Sigmoid colon (tissue), 7 donors: ENCODE data around the gene ABRACL. TPM values are rescaled to one million over a fixed set of nuclear protein-coding genes. Genes with fewer than 3 reads are reported as not detected.

Experiments used
- DNase-seq: peaks from one replicate; pipeline ENCODE4 v3.0.0-alpha.2; 2019
- H3K27ac ChIP-seq, 4 donors: fragments of 200-600 bp; sonication (generic); one replicate each; pipeline ENCODE4 v1.5.1; 2016 to 2019; ENCODE audit warnings: mild to moderate bottlenecking in 1 of 4
- H3K27me3 ChIP-seq, 3 donors: fragments of 200-600 bp; sonication (generic); one replicate each; pipeline ENCODE4 v1.5.1; 2019; ENCODE audit warnings: mild to moderate bottlenecking in 1 of 3
- H3K36me3 ChIP-seq, 4 donors: fragments of 200-600 bp; sonication (generic); one replicate each; pipeline ENCODE4 v1.5.1; 2016 to 2019
- H3K4me1 ChIP-seq, 4 donors: fragments of 200-600 bp; sonication (generic); one replicate each; pipeline ENCODE4 v1.5.1; 2017 to 2019
- H3K4me3 ChIP-seq, 4 donors: fragments of 200-600 bp; sonication (generic); one replicate each; pipeline ENCODE4 v1.5.1; 2017 to 2019; ENCODE audit warnings: mild to moderate bottlenecking in 2 of 4, moderate library complexity in 1 of 4
- H3K9me3 ChIP-seq, 4 donors: fragments of 200-600 bp in 3 of 4; sonication (generic) in 3 of 4; one replicate each; pipeline versions ENCODE4 v1.5.1 to v1.6.1; 2013 to 2019
- CTCF ChIP-seq, 4 experiments: fragments of 450-650 bp in 3 of 4; fragments of 200-600 bp in 1 of 4; IDR thresholded peaks; one replicate each; pipeline ENCODE4 v1.5.1; 2016 to 2019; ENCODE audit warnings: antibody characterized with exemption in 4 of 4, mild to moderate bottlenecking in 3 of 4, moderate library complexity in 2 of 4
- EP300 ChIP-seq, 4 donors: sonication (generic); formaldehyde crosslinking; IDR thresholded peaks; one replicate each; pipeline ENCODE4 v1.6.1; 2017; ENCODE audit warnings: antibody characterized with exemption in 4 of 4
- POLR2A ChIP-seq, 2 donors: fragments of 450-650 bp; IDR thresholded peaks; one replicate each; pipeline ENCODE4 v1.6.1; 2016; ENCODE audit warnings: antibody characterized with exemption in 2 of 2, mild to moderate bottlenecking in 2 of 2, moderate library complexity in 2 of 2
- POLR2AphosphoS5 ChIP-seq, 4 donors: sonication (generic); formaldehyde crosslinking; IDR thresholded peaks; one replicate each; pipeline ENCODE4 v1.6.1; 2017; ENCODE audit warnings: antibody characterized with exemption in 4 of 4
- WGBS, 2 donors: extraction: QIAGEN DNeasy Blood & Tissue Kit; methylation state at CpG; one replicate each; pipeline ENCODE4 v1.1.7; 2013; 5-methylcytosine and 5-hydroxymethylcytosine counted together
- intact Hi-C: fragments of 100-400 bp; cut with DNase I; formaldehyde crosslinking; loops from one replicate; pipeline ENCODE4 v1.15.1; 2023
- polyA plus RNA-seq, 3 donors: library from polyadenylated mRNA; stranded (reverse); fragments of 200-250 nt; gene quantifications; one replicate each; pipeline ENCODE4 v1.2.3, GENCODE V29; 2013
- total RNA-seq, 4 donors: library from RNA; depleted of rRNA; stranded (reverse); fragments of >200 nt; gene quantifications; one replicate each; pipeline ENCODE4 v1.1.0, GENCODE V29; 2016
- donor health status: healthy with polysubstance abuse.
- donor health status: Bipolar disorder and iron deficiency.
- donor health status: healthy.

The ABRACL gene
- total and polyA plus RNA-seq, 7 donors = 6.8 to 529 (median 7.7) TPM

GRCh38 chr6:138997136-138997535, 31.4 kb upstream of the ABRACL start:
- TF ChIP-seq POLR2AphosphoS5 (IDR thresholded peaks at IDR 0.05) (no peak), CTCF (IDR thresholded peaks at IDR 0.05) (no peak), EP300 (IDR thresholded peaks at IDR 0.05) (no peak), POLR2A (IDR thresholded peaks at IDR 0.05) (no peak)
- WGBS, 2 donors = 95 to 96% methylated on average over 5 of the region's 5 CpGs
- DNase-seq = no peak
- Histone ChIP-seq H3K27ac (no peak overlapping the region), H3K36me3 (no peaks in the 10 kb centered on the region), H3K4me3 (no peak overlapping the region), H3K27me3 (no peaks in the 10 kb centered on the region), H3K9me3 (no peaks in the 10 kb centered on the region), H3K4me1 (no peaks in the 10 kb centered on the region)
- intact Hi-C loops = no loop called here

- no peaks in the 10 kb centered on the region for H3K9me3 ChIP-seq
- no peaks in the 10 kb centered on the region for H3K4me1 ChIP-seq
- no peak overlapping the region for H3K27ac ChIP-seq
- whole genome bisulfite sequencing, 2 donors = 77 to 79% methylated on average over 4 of the region's 4 CpGs
- intact Hi-C loops = no loop called here
- no peaks in the 10 kb centered on the region for H3K27me3 ChIP-seq
- H3K4me3 ChIP-seq = no peak overlapping the region
- no peaks in the 10 kb centered on the region for H3K36me3 ChIP-seq
- DNase-seq = no peak
- TF ChIP-seq POLR2A (IDR thresholded peaks at IDR 0.05) (no peak), CTCF (IDR thresholded peaks at IDR 0.05) (no peak), POLR2AphosphoS5 (IDR thresholded peaks at IDR 0.05) (no peak), EP300 (IDR thresholded peaks at IDR 0.05) (no peak)
Observed at GRCh38 chr6:138999949-139000725, 28.4 kb upstream of the ABRACL start.

DNA sequence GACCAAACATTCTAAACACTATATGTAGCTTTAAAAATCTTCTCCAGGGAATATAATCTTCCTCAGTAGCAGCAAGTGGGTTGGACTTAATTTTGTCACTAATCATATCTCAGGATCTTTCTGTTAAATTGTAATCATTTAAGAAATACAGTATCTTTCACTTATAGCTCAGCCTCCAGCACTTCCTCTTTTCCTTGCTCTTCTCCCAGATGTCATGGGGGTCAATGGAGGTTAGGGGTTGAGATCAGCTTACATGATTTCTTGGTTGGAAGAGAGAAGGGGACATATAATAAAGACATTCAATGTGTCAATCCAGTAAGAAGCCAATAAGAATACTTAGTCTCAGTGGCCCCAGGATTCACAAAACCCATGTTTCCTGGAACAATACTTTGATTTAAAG, 24.8 kb upstream of the ABRACL start:
- no peak for DNase-seq
- intact Hi-C loops = no loop called here

DNA sequence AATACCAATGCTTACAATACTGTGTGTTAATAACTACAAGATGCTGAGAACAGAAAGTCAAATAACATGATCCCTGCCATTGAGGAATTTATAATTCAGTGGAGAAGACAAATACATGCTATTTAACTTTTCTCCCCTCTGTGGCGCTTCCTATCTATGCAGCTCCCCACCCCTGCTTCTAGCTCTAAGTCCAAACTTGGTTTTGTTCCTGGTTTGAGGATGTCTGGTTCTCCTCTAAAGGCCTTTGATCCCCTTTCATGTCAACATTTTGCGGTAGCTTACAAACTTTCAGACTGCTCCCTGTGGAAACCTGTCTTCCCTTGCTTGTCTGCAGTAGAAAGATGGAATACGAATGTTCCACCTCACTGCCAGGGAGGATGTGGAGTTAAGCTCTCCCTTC, 22.1 kb upstream of the ABRACL start:
- Histone ChIP-seq H3K9me3 (no peaks in the 10 kb centered on the region), H3K36me3 (no peaks in the 10 kb centered on the region), H3K4me3 (no peak overlapping the region), H3K27me3 (no peaks in the 10 kb centered on the region), H3K4me1 (no peaks in the 10 kb centered on the region), H3K27ac (no peak overlapping the region)
- 85 to 89% methylated on average over 3 of the region's 3 CpGs for WGBS, 2 donors
- TF ChIP-seq POLR2AphosphoS5 (IDR thresholded peaks at IDR 0.05) (no peak), EP300 (IDR thresholded peaks at IDR 0.05) (no peak), POLR2A (IDR thresholded peaks at IDR 0.05) (no peak), CTCF (IDR thresholded peaks at IDR 0.05) (no peak)
- intact Hi-C loops = no loop called here
- no peak for DNase-seq

More for the DNA sequence above, 24.8 kb upstream of the ABRACL start:
- H3K4me3 ChIP-seq = no peak overlapping the region
- no peaks in the 10 kb centered on the region for H3K27me3 ChIP-seq
- no peak overlapping the region for H3K27ac ChIP-seq
- no peak for TF ChIP-seq POLR2AphosphoS5 (IDR thresholded peaks at IDR 0.05)
- no peak for TF ChIP-seq EP300 (IDR thresholded peaks at IDR 0.05)
- TF ChIP-seq CTCF (IDR thresholded peaks at IDR 0.05) = no peak
- no peak for TF ChIP-seq POLR2A (IDR thresholded peaks at IDR 0.05)
- H3K9me3 ChIP-seq = no peaks in the 10 kb centered on the region
- H3K36me3 ChIP-seq = no peaks in the 10 kb centered on the region
- no peaks in the 10 kb centered on the region for H3K4me1 ChIP-seq

- Histone ChIP-seq H3K27ac (no peak overlapping the region), H3K4me1 (no peaks in the 10 kb centered on the region), H3K27me3 (no peaks in the 10 kb centered on the region), H3K4me3 (no peak overlapping the region), H3K9me3 (no peaks in the 10 kb centered on the region), H3K36me3 (no peaks in the 10 kb centered on the region)
- DNase-seq = no peak
- no peak for TF ChIP-seq CTCF (IDR thresholded peaks at IDR 0.05)
- no peak for TF ChIP-seq EP300 (IDR thresholded peaks at IDR 0.05)
- no peak for TF ChIP-seq POLR2A (IDR thresholded peaks at IDR 0.05)
- no peak for TF ChIP-seq POLR2AphosphoS5 (IDR thresholded peaks at IDR 0.05)
- 94 to 98% methylated on average over 1 of the region's 1 CpG for WGBS, 2 donors
- intact Hi-C loops = no loop called here
Observed at GRCh38 chr6:139007428-139007827, 21.1 kb upstream of the ABRACL start.
